NOMO-1 (cell line): Measurements from ENCODE around the gene EIF3F.
A peak's percentile ranks its signal among the peaks of the same experiment; 100 is the strongest.

ENCODE experiments used
- DNase-seq, 2 experiments: peaks; one replicate each; lab custom pipeline; 2025; ENCODE audit not compliant: unreplicated experiment in 2 of 2; lab: John Stamatoyannopoulos, UW

The EIF3F gene, protein sequence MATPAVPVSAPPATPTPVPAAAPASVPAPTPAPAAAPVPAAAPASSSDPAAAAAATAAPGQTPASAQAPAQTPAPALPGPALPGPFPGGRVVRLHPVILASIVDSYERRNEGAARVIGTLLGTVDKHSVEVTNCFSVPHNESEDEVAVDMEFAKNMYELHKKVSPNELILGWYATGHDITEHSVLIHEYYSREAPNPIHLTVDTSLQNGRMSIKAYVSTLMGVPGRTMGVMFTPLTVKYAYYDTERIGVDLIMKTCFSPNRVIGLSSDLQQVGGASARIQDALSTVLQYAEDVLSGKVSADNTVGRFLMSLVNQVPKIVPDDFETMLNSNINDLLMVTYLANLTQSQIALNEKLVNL

DNA sequence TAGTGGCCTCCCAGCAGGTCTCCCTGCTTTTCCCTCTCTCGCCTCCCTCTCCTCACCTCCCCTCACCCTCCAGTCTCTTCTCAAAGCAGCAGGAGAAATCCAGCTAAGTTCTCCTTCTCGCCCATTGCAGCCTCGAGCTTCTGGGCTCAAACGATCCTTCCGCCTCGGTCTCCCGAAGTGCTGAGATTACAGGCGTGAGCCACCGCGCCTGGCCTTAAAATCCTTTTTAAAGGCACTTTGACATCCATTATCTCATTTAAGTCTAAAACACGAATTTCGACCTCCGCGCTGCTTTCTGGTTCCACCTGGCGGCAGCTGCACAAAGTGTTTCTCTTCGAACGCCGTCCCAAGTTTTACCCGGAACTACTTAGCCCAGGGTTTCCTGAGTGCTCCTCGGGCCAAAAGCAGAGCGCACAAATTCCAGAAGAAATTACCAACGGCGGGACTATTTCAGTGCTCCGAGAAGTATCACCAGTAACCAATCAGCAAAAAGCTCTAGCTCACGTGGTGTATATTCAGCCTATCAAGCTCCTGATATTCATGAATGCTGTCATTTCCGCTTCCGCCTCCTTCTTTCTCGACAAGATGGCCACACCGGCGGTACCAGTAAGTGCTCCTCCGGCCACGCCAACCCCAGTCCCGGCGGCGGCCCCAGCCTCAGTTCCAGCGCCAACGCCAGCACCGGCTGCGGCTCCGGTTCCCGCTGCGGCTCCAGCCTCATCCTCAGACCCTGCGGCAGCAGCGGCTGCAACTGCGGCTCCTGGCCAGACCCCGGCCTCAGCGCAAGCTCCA is at the start of gene EIF3F:
TSS of gene EIF3F (plus strand) at position 570 of the 792 bp plus-strand sequence. CDS start at position 586, 16 bp downstream.
- DNase-seq = peak; percentile 96 to 98

DNA sequence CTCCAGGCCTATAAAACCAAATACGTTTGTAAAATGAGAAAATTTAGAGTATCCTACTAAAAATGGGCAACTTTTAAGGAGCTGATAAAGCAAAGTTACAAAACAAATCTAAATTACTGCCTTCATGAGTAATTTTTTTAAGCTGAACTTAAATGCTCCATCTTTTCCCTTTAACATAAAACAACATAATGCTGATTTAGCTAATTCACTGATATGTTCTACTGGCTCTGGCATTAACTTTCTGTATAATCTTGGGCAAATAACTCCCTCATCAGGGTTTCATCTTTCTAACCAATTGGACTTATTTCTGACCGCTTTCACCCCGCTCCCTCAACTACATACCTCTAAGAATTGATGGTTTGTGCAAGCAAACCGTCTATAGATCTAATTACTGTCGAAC is 46.0 kb upstream of the EIF3F start:
- no peak for DNase-seq

DNA sequence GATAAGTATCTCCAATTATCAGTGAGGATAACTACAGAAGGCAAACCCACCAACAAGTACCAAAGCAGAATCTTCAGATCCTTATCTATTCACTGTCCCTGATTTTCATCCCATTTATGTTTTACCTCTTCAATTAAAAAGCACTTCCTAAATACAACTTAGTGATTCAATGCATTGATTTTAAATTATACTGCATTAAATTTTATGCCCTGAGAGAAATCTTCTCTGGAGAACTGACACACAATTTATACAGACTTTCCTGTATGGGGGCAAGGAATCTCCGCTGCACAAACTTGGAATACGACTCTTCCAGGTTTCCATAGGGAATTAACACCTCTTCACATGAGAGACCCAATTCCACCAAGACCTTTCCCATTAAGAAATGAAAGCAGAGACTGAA is 45.5 kb upstream of the EIF3F start, which contains the start of gene OR10A3:
TSS of gene OR10A3 (minus strand) at position 101 of the 400 bp plus-strand sequence. CDS start 2,188 bp downstream, outside the sequence.
- no peak for DNase-seq

DNA sequence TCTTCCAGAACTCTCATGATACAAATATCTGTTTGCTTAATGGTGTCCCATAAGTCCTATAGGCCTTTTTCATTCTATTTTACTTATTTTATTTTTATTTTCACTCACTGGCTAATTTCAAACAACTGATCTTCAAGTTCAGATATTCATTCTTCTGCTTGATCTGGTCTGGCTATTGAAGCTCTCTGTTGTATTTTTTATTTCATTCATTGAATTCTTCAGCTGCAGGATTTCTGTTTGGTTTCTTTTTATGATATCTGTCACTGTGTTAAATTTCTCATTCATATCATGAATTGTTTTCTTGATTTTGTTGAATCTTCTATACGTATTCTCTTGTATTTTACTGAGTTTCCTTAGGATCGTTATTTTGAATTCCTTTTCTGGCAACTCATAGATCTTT is 43.0 kb upstream of the EIF3F start:
- DNase-seq = no peak

DNA sequence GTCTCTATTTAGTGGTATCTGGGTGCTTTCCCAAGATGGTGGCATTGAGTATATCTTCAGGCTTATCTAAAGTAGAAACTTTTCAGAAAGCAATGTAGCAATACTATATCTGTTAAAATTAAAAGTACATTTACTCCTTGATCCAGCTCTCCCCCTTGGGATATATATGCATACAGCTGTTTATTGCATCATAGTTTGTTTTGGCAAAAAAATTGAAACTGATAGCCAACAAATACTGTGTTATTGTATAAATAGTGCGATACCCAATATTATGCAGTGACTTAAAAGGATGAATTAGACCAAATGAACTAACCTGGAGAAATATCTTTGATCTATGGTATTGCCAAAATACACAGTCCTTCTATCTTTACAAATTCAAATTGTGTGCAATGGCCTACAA is 37.2 kb upstream of the EIF3F start:
- DNase-seq = no peak

DNA sequence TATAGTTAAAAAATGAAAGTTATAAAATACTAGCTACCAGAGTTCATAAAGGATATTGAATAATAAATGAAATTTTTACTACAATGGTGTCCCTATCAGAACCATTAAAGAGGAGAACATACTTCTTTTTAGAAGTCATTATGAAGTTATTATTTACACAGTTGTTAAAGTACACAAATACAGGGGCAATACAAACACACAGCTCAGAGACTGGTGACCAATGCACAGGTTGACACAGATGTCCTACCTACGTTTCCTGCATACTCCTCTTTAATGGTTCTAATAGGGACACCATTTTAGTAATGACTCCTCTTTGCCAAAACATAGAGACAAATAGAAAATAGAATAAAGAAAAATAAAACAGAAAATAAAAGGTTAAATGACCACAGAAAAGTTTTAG is 31.9 kb upstream of the EIF3F start:
- DNase-seq = no peak

DNA sequence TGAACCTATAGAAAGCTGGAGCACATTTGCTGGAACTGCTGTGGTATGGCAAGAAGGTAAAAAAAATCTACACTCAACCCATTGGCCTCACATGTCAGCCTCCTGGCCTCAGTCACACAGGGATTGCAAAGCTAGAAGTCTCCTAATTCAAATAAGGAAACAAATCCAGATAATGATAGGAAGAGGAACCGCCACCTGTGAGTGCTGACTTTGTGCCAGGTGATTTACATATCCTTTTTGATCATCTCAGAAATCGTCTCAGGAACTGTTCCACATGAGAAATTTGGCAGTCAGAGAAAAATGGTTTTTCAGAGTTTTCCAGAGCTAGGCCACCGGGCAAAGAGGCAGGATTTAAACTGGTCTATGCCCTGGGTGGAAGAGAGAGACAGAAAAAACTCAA is 22.9 kb upstream of the EIF3F start:
- no peak for DNase-seq

DNA sequence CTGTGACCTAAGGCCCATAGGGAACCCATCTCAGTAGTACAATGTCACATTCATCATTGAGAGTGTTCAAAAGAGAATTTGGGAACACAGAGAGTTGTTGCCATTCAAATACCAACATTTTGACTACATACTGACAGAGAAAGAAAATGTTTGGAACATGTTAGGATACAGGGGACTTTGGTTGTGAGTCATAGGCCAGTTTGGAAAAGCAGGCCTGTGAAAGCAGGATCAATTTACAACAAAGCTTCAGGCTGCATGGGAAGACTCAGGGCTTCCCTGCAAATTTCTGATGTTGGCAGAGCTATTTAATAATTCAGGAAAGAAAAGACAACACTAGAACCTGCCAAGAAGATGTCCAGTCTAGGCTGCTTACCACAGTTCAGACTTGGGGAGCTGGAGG is 22.3 kb upstream of the EIF3F start:
- DNase-seq = no peak

DNA sequence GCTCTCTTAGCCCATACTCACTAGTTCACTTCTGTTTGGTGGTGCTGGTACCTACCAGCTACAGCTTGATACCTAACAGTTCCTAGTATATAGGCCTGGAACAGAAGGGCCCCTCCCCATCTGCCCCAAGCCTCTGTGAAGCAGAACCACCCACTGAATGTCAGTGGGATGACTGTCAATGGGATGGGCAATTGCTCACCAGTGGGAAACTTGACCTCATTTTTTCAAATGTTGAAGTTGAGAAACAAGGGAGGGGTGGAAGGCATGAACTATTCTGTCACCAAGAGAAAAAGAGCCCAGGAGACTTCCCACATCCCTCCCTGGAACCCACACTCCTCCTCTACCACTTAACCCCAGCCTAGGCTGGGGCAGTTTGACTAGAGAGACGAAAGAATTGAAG is 21.8 kb upstream of the EIF3F start, which contains the start of gene NLRP10:
TSS of gene NLRP10 (minus strand) at position 62 of the 400 bp plus-strand sequence. CDS start 1,952 bp downstream, outside the sequence.
- no peak for DNase-seq

DNA sequence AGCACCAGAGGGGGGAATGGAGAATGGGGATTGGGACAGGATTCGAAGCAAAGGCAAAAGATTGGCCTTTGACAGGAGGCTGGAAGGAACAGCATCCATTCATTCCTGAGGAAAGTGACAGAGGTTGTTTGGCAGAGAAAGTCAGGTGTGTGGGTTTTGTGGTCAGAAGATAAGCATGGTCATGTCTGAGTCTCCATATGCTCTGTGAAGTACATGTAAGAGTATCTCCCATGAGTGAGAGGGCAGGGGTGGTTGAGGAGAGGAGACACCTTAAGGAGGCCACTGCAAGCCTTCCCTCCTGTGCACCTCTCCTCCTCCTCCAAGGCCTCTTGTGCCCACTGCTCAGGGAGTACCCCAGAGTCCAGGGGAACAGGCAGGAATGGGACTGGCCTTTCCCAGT is 20.0 kb upstream of the EIF3F start:
- DNase-seq = no peak

DNA sequence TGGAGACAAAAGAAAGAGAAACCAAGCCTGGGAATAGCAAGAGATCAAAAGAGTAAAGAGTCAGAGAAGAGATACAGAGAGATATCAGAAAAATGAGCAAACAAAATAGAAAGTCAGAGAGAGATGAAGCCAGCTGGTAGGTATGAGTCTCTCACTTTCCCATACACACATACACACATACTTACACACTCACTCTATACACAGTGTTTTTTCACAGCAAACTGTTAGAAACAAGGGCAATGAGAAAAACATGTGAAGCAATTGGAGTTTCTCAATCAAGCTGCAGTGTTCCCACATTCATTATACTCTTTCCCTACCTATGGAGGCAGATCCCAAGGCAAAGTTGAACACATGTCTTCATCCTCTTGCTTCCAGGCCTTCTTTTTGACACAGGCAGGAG is 19.3 kb upstream of the EIF3F start:
- no peak for DNase-seq

DNA sequence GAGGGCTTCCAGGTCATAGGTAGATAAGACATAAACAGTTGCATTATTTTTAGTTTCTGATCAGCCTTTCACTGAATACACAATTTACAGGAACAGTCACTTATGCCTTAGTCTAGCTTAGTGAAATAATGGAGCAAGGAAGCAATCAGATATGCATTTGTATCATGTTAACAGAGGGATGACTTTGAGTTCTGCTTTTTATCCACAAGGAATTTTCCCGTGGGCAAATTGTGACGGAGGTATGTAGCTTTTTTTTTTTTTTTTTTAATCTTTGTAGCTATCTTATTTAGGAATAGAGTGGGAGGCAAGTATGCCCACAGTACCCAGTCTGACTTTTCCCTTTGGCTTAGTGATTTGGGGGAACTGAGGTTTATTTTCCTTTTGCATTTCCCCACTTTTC is 18.5 kb upstream of the EIF3F start:
- DNase-seq = no peak

DNA sequence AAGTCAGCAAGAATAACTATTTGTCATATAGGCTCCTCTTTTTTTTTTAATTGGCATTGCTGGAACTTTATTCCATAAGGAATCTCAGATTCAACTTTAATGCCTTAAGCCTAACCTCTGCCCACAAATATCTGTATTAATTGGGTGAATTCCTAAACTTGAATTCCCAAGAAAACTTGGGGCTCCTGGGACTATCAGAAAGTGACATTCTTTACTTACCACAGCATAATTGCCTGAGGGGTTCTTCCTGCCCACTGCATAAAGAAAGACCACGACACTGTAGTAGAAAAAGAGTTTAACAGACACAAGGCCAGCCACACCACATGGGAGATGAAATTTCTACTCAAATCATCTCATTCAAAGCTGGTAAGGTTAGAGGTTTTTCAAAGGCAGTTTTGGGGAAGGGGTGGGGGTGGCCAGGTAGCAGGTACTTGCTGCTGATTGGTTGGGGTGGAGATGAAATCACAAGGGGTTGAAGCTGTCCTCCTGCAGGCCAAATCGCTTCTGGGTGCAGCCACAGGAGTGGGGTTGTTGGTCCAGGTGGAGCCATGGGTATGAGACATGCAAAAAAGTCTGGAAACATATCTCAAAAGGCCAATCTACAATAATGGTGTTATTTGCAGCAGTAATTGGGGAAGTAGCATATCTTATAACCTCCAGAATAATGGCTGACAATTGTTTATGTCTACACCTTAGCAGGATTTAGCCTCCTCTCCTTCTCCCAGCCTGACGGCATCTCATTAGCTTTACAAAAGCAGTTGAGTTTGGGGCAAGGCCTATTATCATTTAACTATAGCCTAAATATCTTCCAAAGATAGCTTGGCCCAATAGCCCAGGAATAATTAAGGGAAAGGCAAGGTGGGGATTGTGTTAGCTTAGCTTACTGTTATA is 17.1 kb upstream of the EIF3F start:
- DNase-seq = no peak

DNA sequence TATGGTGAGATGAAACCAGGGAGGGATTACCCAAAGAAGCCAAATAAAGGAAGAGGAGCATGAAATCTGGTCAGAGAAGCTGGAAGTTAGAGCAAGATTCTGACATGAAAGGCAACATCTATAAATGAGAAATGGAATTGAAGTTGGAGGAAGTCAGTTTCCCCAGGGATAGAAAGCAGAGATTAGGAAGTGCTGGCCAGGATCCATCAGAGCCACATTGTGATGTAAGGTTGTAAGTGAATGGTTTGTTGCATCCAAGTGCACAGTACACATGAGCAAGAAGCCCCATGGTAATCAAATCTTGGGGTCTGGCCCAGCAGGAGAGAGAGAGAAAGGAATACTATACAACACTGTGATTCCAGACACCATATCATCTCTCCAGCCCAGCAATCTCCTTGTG is 15.3 kb upstream of the EIF3F start:
- DNase-seq = no peak

DNA sequence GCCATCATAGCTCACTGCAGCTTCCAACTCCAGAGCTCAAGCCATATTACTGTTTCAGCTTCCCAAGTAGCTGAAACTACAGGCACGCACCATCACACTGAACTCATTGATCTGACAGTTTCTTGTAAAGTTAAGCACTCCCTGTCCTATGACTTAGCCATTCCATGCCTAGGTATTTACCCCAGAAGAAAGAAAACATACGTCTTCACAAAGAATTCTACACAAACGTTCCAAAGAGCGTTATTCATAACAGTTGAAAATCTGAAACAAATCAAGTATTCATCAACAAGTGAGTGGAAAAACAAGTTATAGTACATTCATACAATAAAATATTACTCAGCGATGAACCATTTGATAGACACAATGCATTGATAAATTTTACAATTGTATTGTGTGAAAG is 14.1 kb upstream of the EIF3F start:
- no peak for DNase-seq

DNA sequence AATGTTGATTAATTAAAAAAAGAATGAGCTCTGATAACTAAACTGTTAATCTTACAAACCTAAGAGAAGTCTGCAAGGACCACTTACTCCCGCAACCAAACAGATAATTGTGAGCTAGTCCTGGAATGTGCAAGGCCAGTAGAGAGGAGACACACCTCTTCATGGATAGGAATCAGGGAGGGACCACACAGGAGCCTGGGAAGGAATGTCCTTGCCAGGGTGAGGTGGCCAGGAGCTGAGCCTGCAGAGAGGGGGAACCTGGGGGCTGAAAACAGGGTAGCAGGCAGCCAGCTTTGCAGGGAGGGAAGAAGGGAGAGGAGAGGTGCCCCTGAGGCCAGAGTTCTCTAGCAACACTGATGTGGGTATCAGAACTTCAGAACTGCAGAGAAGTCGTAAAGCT is 12.5 kb upstream of the EIF3F start:
- no peak for DNase-seq

DNA sequence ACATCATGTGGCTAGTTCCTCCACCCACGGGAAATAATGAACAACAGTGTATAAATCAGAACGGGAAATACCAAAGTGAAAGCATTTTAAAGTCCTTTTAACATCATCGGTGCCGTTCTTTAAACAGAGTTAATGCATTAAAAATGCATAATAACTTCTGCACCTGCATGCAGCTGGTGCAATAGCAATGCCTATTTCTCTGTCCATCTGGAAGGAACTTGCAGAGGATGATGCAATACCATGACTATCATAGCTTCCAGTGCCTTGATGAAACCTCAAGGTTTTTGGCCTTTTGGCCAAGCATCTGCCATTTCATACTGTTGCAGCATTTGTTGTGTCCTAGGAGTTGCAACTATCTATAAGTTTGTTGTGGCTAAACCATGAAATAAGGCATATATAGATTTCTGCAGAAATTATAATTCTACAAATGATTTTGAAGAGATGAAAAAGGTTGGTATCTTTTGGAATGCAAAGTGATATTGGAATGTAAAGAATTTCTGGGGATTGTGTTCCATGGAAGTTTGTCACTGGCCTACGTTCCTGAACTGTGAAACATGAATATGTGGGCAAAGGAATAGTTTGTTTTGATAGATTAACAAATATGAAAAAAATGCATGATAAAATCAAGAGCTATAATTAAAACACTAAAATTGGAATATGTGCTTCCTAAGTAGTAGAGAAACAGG is 9.8 kb upstream of the EIF3F start:
- no peak for DNase-seq

DNA sequence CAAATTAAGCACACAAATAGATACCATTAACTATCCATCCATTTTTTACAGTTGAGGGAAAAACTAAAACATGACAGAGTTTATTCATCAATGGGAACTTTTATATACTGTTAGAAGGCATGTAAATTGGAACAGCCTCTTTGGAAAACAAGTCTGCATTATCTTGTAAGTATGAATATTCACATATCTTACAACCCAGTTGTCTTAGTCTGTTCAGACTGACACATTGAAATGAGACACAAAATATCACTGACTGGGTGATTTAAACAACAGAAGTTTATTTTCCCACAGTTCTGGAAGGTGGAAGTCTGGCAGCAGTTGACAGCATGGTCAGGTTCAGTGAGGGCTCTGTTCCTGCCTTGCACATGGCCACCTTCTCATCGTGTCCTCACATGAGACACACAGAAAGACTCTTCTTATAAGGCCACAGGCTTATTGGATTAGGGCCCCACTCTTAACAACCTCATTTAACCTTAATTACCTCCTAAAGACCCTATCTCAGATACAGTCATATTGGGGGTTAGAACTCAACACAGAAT is 5.4 kb upstream of the EIF3F start:
- no peak for DNase-seq

DNA sequence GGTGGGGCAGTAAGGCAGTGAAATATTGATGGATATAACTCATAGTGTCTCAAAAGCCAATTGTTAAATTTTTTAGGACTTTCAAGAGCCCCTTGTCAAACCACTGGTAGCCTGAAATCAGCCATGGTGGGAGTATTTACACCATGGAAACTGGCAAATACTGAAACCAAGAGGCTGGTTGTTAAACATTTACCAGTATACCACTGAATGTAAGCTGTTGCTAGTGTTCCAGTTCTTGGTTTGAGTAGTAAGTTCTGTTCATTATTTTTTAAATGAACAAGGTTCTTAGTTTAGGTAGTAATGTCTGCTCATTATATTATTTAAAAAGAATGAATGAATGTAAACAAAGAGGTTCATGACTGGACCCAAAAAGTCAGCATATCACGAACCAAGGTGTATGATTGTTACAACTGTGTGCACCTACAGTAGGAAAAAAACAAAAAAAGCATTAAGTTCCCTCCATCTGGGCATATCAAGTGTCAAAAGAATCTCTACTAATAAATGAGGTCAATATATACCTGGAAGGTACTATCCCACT is 4.5 kb upstream of the EIF3F start:
- no peak for DNase-seq
